Measurements from ENCODE around the gene RANBP3. TPM values are rescaled to one million over a fixed set of nuclear protein-coding genes. Genes with fewer than 3 reads are reported as not detected.
A peak's percentile ranks its signal among the peaks of the same experiment; 100 is the strongest.

Gene RANBP3
- total and polyA plus RNA-seq, 4 donors = 42.0 to 88.6 (median 63.0) TPM

DNA sequence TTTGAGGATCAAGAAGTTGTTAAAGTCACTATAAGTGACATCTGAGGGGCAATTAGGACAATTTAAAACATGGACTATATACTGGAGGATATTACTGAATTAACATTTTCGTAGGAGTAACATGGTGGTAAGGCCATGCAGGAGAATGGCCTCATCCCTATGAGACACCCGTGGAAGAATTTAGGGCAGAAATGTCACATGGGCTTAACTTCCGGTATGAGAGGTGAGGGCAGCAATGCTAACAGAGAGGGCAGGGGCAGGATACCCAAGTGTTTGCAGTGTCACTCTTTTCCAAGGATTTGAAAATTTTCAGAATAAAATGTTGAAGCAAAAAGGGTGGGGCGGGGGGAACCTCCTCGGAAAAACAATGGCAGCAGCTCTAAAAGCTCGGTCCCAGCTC is 23.6 kb downstream of the RANBP3 start:
- H3K4me1 ChIP-seq (ENCODE audit: control insufficient read depth, insufficient read depth, low read length) = peaks cover 74% of the 10 kb centered on the region
- H3K27ac ChIP-seq (ENCODE audit: low read depth, low read length) = peak overlapping the region; percentile 45
- H3K9me3 ChIP-seq (ENCODE audit: control insufficient read depth, insufficient read depth, low read length) = no peaks in the 10 kb centered on the region
- no peaks in the 10 kb centered on the region for H3K27me3 ChIP-seq (ENCODE audit: control insufficient read depth, insufficient read depth, low read length)
- no peak for DNase-seq (ENCODE audit: low read depth in 4 of 6, low spot score in 6 of 6)
- WGBS (ENCODE audit: insufficient coverage) = 56% methylated on average over 3 of the region's 6 CpGs
- no peak overlapping the region for H3K4me3 ChIP-seq (ENCODE audit: low read depth, low read length)
- H3K36me3 ChIP-seq (ENCODE audit: control insufficient read depth, insufficient read depth, low read length) = peaks cover 23% of the 10 kb centered on the region

DNA sequence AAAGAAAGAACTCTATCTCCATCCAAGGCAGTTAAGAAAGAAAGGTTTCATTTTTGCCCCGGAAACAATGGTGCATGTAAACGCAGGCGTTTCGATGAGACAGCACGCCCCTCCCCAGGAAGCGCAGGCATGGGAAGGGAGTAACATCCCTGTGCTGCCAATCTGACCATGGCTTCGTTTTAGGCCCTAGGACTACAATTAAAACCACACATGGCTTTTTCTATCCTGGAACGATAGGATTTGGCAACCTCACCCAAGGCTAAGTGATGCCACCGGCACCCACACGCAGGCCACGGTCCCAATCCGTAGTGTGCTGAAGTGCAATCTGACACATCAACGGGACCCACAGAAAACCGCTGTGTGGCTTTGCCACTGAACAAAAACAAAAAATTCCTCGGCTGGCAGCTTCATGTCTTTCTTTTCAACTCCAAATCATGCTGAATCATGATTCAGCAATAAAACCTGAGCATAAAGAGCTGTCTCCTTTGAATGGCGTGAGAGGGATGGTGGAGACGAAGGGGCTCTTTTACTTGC is 24.2 kb downstream of the RANBP3 start:
- Histone ChIP-seq H3K27me3 (ENCODE audit: control insufficient read depth, insufficient read depth, low read length) (no peaks in the 10 kb centered on the region), H3K36me3 (ENCODE audit: control insufficient read depth, insufficient read depth, low read length) (peaks cover 18% of the 10 kb centered on the region), H3K9me3 (ENCODE audit: control insufficient read depth, insufficient read depth, low read length) (no peaks in the 10 kb centered on the region), H3K4me1 (ENCODE audit: control insufficient read depth, insufficient read depth, low read length) (peaks cover 74% of the 10 kb centered on the region), H3K27ac (ENCODE audit: low read depth, low read length) (no peak overlapping the region), H3K4me3 (ENCODE audit: low read depth, low read length) (no peak overlapping the region)
- DNase-seq (ENCODE audit: low read depth in 4 of 6, low spot score in 6 of 6) = no peak
- WGBS (ENCODE audit: insufficient coverage) = 38% methylated on average over 14 of the region's 17 CpGs

DNA sequence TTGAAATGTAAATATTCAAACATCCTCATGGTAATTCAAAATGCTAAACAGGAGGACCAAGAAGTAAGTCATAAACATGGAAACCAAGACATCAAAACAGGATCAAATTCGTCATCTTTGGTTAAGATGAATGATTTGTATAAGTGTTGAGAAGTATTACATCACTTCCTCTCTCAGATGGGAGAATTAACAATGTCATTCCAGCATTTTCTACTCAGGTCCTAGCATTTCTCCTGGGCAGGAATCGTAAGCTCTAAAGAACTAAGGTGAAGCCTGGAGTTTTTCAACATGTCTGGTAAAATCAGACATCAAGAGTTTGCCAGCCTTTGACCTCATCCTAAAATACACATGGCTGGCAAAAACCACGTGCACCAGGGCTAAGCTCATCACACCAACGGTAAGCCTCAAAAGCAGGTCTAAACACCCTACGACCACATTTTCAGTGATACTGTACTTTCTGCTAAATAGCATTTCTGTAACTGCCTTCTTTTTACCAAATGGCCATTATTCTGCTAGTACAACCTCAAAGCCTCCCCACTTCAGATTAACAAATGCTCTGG is 24.8 kb downstream of the RANBP3 start:
- Histone ChIP-seq H3K27ac (ENCODE audit: low read depth, low read length) (no peak overlapping the region), H3K36me3 (ENCODE audit: control insufficient read depth, insufficient read depth, low read length) (peaks cover 13% of the 10 kb centered on the region), H3K27me3 (ENCODE audit: control insufficient read depth, insufficient read depth, low read length) (no peaks in the 10 kb centered on the region), H3K4me3 (ENCODE audit: low read depth, low read length) (no peak overlapping the region), H3K9me3 (ENCODE audit: control insufficient read depth, insufficient read depth, low read length) (no peaks in the 10 kb centered on the region), H3K4me1 (ENCODE audit: control insufficient read depth, insufficient read depth, low read length) (peaks cover 74% of the 10 kb centered on the region)
- WGBS (ENCODE audit: insufficient coverage) = 51% methylated on average over 4 of the region's 5 CpGs
- no peak for DNase-seq (ENCODE audit: low read depth in 4 of 6, low spot score in 6 of 6)

DNA sequence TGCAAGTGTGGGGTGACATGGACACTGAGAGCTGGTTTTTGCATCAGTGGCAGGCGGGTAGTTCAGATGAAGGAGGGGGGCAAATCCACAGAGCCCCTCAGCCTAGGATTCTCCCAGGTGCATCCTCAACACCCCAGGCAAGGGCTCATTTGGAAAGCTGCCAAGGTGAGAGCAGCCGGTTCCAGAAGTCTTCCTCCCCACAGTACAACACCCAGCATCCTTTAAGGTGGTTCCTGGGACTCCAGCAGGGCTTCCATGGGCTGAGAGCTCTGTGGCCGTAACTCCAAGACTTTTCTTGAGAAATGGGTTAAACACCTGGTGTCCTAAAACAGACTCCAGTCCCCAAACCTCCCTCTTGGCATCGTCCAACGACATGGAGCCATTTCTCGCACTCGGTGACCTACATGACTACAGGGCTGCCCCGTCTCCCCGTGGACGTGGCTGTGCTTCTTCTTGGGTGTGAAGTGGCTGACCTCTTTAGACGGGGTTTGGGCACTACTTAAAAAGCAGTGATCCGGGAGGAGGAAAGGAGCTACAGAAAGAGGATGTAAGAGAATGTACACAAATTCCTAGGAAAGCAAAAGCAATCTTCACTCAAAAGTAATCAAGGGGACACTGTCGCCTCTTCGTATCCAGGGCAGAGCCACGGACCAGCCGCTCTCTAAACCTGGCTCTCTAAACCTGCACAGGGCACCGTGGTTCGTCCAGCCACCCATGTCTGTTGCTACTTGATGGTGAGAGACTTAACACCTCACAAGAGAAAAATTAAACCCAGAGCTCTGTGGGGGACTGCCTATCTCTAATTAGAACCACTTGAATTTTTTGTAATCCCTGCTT is 25.5 kb downstream of the RANBP3 start:
- H3K9me3 ChIP-seq (ENCODE audit: control insufficient read depth, insufficient read depth, low read length) = no peaks in the 10 kb centered on the region
- 62% methylated on average over 10 of the region's 18 CpGs for WGBS (ENCODE audit: insufficient coverage)
- peaks cover 80% of the 10 kb centered on the region for H3K4me1 ChIP-seq (ENCODE audit: control insufficient read depth, insufficient read depth, low read length)
- no peak for DNase-seq (ENCODE audit: low read depth in 4 of 6, low spot score in 6 of 6)
- H3K36me3 ChIP-seq (ENCODE audit: control insufficient read depth, insufficient read depth, low read length) = peaks cover 13% of the 10 kb centered on the region
- no peaks in the 10 kb centered on the region for H3K27me3 ChIP-seq (ENCODE audit: control insufficient read depth, insufficient read depth, low read length)
- no peak overlapping the region for H3K4me3 ChIP-seq (ENCODE audit: low read depth, low read length)
- H3K27ac ChIP-seq (ENCODE audit: low read depth, low read length) = no peak overlapping the region

DNA sequence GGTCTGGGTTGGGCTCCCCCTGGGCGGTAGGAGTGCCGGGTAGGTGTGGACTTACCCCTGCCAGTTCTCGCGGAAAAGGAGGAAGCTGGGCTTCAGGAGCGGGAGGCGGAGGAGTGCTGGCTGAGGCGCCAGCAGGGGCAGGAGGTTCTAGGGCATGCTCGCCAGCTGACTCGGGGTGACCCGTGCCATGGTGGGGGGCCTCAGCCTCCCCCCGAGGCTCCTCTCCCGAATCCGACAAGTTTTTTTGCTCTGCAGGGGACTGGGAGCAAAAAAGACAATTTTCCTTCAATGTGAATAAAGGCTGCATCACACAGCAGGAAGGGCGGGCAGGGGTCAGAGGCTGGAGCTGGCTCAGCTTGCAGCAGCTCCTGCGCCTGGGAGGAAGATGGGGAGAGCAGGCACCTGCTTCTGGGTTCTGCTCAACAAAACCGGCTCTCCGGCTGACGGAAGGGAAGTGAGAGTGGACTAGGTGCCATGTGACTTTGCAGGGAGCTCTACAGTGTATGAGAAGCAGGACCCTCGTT is 26.5 kb downstream of the RANBP3 start:
- no peaks in the 10 kb centered on the region for H3K27me3 ChIP-seq (ENCODE audit: control insufficient read depth, insufficient read depth, low read length)
- DNase-seq (ENCODE audit: low read depth in 4 of 6, low spot score in 6 of 6) = no peak
- no peaks in the 10 kb centered on the region for H3K9me3 ChIP-seq (ENCODE audit: control insufficient read depth, insufficient read depth, low read length)
- H3K4me3 ChIP-seq (ENCODE audit: low read depth, low read length) = no peak overlapping the region
- WGBS (ENCODE audit: insufficient coverage) = 41% methylated on average over 17 of the region's 19 CpGs
- peaks cover 12% of the 10 kb centered on the region for H3K36me3 ChIP-seq (ENCODE audit: control insufficient read depth, insufficient read depth, low read length)
- peaks cover 82% of the 10 kb centered on the region for H3K4me1 ChIP-seq (ENCODE audit: control insufficient read depth, insufficient read depth, low read length)
- H3K27ac ChIP-seq (ENCODE audit: low read depth, low read length) = peak overlapping the region; percentile 47

DNA sequence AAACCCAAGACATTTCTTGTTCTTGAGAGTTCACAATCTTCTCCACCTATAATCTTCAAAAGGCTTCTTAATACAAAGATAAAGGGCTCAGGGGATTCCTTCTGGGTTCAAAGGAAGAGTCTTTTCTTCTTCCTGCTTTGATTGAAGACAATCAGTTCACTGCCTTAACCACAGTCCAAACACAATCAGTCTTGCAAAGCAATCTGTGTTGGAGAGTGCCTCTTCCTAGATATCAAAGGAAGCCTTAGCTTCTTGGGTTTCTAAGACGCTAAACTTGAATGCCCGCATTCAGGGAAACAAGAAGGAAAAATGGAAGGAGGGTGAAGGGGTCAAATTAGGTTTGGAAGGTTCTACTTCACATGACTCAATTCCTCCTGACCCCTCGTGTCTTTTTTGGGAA is 27.2 kb downstream of the RANBP3 start:
- no CpG with 5 or more reads among the region's 3 CpGs for WGBS (ENCODE audit: insufficient coverage)
- H3K27ac ChIP-seq (ENCODE audit: low read depth, low read length) = peak overlapping the region; percentile 47

DNA sequence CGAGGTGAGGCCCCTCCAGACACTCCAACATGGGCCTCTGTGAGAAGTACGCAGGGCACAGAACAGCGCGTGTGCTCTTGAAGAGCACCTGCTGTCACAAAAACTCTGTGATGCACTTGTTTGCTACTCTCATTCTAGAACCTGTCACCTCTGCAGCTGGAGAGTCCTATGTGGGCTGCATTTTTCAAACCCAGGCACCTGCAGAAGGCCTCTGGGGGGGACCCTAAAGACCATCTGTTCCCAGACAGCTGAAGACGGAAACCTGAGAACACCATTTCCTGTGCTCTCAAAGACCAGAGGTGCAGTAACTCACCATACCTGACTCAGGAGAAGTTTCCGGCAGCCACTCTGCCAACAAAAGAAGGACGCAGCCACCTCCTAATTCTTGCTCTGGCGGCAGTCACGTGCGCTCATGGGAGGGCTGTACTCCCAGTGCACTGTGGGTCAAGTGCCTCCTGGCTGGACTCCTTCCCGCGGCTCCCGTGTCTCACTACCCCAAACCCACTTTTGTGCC is 28.1 kb downstream of the RANBP3 start:
- no peak for DNase-seq (ENCODE audit: low read depth in 4 of 6, low spot score in 6 of 6)
- Histone ChIP-seq H3K27me3 (ENCODE audit: control insufficient read depth, insufficient read depth, low read length) (no peaks in the 10 kb centered on the region), H3K27ac (ENCODE audit: low read depth, low read length) (peak overlapping the region; percentile 60), H3K4me3 (ENCODE audit: low read depth, low read length) (no peak overlapping the region), H3K9me3 (ENCODE audit: control insufficient read depth, insufficient read depth, low read length) (no peaks in the 10 kb centered on the region), H3K4me1 (ENCODE audit: control insufficient read depth, insufficient read depth, low read length) (peaks cover 85% of the 10 kb centered on the region), H3K36me3 (ENCODE audit: control insufficient read depth, insufficient read depth, low read length) (peaks cover 23% of the 10 kb centered on the region)
- WGBS (ENCODE audit: insufficient coverage) = 81% methylated on average over 13 of the region's 13 CpGs

More for the DNA sequence above, 27.2 kb downstream of the RANBP3 start:
- Histone ChIP-seq H3K4me1 (ENCODE audit: control insufficient read depth, insufficient read depth, low read length) (peaks cover 89% of the 10 kb centered on the region), H3K27me3 (ENCODE audit: control insufficient read depth, insufficient read depth, low read length) (no peaks in the 10 kb centered on the region), H3K9me3 (ENCODE audit: control insufficient read depth, insufficient read depth, low read length) (no peaks in the 10 kb centered on the region), H3K4me3 (ENCODE audit: low read depth, low read length) (no peak overlapping the region), H3K36me3 (ENCODE audit: control insufficient read depth, insufficient read depth, low read length) (peaks cover 18% of the 10 kb centered on the region)
- no peak for DNase-seq (ENCODE audit: low read depth in 4 of 6, low spot score in 6 of 6)

DNA sequence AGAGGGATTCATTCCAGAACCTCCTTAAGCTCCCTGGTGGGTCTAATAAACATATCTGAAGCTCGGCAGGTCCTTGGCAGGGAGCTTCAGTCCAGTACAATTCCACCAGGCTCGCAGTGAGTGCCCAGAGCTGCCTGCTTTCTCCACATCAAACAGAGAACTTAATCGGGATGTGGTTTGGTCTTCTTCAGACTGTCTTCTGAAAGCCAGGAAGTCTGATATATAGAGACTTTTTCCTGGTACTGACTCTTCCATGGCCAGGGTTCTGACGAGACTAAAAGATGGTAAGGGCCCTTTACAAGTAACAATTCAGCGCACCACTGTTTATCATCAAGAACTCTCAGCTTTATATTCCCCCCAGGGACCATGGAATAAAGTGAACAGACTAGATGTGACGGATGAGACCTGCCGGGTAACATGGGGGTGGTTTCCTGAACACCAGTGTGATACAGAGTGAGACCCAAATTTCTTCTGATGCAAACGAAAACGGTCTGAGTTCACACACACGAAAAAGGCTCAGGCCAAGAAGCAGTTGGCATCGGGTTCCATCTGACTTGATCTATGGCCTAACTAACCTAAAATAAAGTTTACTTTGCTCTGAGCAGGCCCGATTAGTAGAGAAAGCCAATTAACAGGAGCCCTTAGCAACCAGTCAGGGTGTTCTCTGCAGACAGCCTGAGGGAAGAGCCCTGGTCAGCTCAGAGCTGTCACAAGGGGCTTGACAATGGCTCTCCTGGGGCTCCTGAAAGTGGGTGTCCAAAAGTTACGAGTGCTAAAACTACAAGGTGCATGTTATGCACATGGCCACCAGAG is 29.0 kb downstream of the RANBP3 start:
- DNase-seq (ENCODE audit: low read depth in 4 of 6, low spot score in 6 of 6) = peak in 1 of 6 donors; percentile 55
- 27% methylated on average over 9 of the region's 13 CpGs for WGBS (ENCODE audit: insufficient coverage)
- no peak overlapping the region for H3K4me3 ChIP-seq (ENCODE audit: low read depth, low read length)
- peak overlapping the region; percentile 67 for H3K27ac ChIP-seq (ENCODE audit: low read depth, low read length)
- H3K9me3 ChIP-seq (ENCODE audit: control insufficient read depth, insufficient read depth, low read length) = no peaks in the 10 kb centered on the region
- H3K36me3 ChIP-seq (ENCODE audit: control insufficient read depth, insufficient read depth, low read length) = peaks cover 32% of the 10 kb centered on the region
- no peaks in the 10 kb centered on the region for H3K27me3 ChIP-seq (ENCODE audit: control insufficient read depth, insufficient read depth, low read length)
- H3K4me1 ChIP-seq (ENCODE audit: control insufficient read depth, insufficient read depth, low read length) = peaks cover 82% of the 10 kb centered on the region

DNA sequence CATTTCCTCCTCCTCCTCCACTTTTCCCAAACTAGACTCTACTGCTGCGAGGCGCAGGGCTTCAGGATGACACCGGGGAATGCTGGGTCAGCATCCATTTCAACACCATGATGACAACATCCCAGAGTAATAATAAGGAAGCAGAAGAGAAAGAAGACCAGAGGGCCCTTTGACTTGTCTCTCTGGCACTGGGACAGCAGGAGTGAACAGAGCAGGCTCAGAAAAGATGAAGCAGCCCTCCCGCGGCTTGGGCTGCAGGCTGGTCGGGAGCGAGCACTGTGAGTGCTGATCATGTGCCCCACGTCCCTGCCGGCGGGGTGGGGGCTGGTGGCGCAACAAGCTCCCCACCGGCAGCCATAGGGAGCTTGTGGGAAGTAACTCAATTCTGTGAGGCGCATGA is 30.5 kb downstream of the RANBP3 start:
- no peaks in the 10 kb centered on the region for H3K27me3 ChIP-seq (ENCODE audit: control insufficient read depth, insufficient read depth, low read length)
- H3K36me3 ChIP-seq (ENCODE audit: control insufficient read depth, insufficient read depth, low read length) = peaks cover 32% of the 10 kb centered on the region
- peaks cover 85% of the 10 kb centered on the region for H3K4me1 ChIP-seq (ENCODE audit: control insufficient read depth, insufficient read depth, low read length)
- no peak overlapping the region for H3K4me3 ChIP-seq (ENCODE audit: low read depth, low read length)
- peak overlapping the region; percentile 78 for H3K27ac ChIP-seq (ENCODE audit: low read depth, low read length)
- H3K9me3 ChIP-seq (ENCODE audit: control insufficient read depth, insufficient read depth, low read length) = no peaks in the 10 kb centered on the region
- 11% methylated on average over 8 of the region's 13 CpGs for WGBS (ENCODE audit: insufficient coverage)
- peak in 3 of 6 donors; percentile 52 to 75 (median 53) for DNase-seq (ENCODE audit: low read depth in 4 of 6, low spot score in 6 of 6)
